Measurements from ENCODE around the gene CCL22.
"Not testable (repeated sequence)": the region's sequence is repeated elsewhere in the genome, so short reads cannot be mapped to it uniquely, and the experiment has no call there.

Gene CCL22, protein sequence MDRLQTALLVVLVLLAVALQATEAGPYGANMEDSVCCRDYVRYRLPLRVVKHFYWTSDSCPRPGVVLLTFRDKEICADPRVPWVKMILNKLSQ

DNA sequence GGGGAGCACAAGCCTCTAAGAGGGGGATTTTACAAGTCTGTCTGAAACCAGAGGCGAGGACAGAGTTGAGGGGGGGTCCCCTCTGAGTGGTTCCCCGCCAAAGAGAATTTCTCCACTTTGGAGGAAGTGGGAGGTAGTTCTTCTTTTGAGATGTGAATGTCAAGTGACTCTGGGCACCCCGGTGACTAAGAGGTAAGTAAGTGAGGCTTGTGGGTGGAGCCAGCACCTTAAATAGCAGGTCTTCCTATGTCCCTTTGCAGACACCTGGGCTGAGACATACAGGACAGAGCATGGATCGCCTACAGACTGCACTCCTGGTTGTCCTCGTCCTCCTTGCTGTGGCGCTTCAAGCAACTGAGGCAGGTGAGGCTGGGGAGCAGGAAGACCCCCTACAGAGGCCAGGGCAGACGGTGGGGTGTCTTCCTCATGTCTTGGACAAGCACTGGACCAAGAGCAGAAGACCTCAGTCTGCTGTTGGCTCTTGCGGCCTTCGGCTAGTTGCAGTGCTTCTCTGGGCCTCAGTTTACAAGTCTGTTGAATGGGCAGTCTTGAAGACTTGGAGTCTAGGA, at the start of gene CCL22:
CCL22 (plus strand) TSS at position 257 of the 569 bp plus-strand sequence; CDS start at position 291, 34 bp downstream.
- no peak for DNase-seq

DNA sequence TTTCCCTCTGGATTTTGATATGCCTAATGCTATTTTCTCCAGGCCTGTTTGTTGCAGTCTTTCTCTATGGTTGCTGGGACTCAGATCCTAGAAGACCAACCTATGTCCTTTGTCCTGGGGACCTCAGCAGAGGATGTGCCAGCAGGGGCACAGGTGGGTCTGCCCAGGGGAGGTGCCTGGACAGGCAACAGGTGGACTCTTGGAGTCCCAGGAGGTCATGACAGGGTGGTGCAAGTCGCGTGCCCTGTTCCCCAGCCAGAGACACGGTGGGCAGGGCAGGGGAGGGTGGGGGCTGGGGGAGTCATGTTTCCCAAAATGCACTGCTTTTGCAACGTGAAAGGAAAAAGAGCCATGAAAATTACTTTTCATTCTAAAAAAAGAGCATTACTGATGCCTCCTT, 47.8 kb upstream of the CCL22 start:
- no peak for DNase-seq

DNA sequence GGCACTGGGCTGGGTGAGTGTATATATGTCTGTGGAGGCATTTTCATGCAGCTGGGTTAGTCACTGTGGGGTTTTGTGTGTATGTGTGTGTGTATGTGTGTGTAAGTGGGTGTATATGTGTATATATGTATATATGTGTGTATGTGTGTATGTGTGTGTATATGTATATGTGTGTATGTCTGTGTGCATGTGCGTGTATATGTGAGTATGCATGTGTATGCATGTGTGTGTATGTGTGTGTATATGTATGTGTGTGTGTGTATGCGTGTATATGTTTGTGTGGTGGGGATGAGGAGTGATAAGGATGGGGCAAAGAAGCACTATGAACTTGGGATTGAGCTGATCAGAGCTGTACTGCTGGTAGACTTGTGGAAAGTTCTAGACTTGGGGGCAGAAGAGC, 45.1 kb upstream of the CCL22 start:
- DNase-seq = no peak

DNA sequence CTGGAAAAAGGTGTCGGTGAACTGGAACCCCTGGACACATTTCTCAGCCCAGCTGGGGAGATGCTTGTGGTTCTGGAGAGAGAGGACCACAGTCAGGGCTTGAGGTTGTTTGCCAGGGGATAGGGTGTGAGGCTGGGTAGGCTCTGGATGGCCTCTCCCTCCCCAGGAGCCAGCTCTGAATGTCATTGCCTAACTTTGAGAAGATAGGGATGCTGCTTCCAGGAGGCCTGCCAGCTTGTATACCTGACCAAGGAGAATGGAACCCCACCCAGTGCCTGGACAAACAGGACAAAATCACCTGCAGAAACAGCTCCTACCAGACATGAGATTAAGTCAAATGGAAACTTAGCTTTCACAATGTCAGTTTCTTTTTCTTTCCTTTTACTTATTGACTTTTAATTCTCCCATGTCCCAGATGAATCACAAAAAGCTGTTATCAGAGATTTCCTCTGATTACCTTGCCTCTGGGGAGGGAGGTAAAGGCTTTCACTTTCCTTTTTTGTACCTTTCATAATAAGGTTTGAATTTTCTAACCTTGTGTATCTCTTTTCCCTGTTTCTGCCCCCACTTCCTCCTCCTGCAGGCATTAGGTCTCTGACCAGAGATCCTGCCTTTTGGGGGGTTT, 44.3 kb upstream of the CCL22 start:
- DNase-seq = no peak

DNA sequence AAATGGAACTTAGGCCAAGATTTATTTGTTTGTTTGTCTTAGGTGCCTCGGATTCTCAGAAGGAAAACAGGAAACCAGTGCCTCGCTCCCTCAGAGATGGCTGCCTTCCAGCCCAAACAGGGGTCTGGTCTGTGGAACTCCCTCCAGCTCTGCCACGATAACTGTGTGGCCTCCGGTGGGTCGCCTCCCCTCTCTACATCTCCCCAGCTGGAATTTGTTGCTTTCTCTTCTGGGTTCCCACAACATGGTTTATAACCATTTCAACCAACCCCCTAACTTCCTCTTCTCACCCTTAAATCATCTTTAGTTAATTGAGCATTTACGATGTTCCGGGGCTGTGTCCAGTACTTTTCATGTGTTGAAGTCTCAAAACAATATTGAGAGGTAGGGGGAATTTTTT, 43.2 kb upstream of the CCL22 start:
- DNase-seq = no peak

DNA sequence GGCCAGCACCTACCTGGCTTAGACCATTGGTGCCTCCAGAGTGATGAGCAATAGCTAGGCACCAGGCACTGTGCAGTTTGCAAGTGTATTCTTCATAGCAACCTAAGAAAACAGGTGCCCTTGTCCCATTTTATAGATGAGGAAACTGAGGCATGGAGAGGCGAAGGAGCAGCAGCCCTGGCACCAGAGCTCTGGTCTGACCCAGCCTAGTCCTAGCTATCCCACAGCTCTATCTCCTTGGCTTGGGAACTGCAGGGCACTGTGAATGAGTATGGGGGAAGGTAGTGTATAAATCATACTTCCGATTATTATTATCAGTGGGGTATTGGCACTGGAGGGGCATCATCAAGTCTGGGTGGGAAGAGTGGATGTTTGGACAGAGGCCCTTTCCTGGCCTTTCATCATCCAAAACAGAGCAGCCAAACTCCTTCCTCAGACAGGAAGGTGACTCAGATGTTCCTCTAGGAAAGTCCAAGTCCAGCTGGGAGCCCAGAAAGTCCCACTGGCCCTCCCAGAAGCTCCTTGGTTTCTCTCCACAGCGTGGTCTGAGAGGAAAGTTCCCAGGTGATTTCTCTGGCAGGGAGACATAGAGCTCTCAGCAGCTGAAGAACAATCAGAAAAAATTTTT, 42.1 kb upstream of the CCL22 start:
- no peak for DNase-seq

DNA sequence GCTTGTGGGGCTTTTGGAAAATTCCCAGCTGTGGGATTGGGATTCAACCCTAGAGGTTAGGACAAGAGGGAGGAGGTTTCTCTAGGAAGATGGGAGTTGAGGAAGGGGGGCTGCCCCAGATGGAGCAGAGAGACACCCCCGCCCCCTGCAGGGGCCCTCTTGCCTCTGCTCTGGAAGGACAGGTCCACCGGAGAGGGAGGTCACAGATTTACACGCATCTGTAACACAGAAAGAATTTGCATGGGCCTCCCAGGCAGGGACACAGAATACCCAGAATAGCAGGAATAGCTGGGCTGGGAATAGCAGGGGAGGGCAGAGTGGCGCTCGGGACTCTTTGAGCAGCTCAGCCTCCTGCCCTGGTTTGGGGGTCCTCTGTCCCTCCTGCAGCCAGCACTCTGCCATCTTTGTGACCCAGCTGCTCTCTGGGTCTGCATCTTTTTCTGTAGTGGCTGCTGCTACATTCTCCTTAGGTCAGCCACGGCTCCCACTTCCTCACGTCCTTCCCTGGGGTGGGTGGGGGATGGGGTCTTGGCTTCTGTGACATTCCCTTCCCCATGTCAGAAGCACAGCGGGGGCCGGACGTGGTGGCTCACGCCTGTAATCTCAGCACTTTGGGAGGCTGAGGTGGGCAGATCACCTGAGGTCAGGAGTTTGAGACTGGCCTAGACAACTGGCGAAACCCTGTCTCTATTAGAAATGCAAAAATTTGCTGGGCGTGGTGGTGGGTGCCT, 40.2 kb upstream of the CCL22 start:
- DNase-seq = peak in 1 of 2 experiments; percentile 34

DNA sequence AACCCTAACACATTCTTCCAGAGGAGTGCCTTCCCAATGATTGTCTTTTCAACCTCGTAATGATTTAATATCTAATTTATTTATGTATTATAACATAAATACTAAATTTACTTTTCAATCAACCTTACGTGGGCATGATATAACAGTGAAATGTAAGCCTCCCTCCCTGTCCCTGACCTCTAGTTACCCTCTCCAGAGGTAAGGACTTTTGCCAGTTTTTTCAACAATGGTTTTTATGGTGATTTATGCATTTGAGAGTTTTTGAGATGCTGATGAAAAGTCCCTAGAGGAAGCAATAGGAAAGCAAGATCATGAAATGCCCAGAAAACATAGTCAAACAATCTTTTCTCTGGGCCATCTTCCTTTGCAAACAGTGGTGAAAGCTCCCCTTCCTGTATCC, 38.9 kb upstream of the CCL22 start:
- DNase-seq = no peak

DNA sequence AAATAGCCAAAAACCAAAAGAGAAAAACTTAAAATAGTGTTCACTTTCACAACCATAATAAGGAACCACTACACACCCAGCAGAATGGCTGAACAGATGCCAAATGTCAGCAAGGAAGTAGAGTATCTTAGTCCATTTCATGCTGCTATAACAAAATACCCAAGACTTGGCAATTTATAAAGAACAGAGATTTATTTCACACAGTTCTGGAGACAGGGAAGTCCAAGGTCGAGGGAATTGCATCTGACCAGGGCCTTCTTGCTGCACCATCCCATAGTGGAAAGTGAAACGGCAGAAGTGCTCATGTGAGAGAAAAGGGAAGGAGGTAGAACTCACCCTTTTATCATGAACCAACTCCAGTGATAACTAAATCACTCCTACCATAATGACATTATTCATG, 33.8 kb upstream of the CCL22 start:
- DNase-seq = no peak

DNA sequence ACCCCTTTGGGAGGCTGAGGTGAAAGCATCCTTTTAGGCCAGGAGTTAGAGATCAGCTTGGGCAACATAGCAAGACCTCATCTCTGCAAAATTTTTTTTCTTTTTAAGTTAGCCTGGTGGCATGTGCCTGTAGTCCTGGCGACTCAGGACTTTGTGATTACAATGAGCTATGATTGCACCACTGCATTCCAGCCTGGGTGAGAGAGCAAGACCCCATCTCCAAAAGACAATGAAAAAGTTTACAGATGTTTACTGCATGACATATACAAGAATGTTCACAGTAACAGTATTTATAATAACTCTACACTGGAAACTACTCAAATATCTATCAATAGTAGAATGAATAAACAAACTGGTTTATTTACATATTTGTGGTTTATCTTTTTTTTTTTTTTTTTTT, 33.1 kb upstream of the CCL22 start:
- DNase-seq = no peak

DNA sequence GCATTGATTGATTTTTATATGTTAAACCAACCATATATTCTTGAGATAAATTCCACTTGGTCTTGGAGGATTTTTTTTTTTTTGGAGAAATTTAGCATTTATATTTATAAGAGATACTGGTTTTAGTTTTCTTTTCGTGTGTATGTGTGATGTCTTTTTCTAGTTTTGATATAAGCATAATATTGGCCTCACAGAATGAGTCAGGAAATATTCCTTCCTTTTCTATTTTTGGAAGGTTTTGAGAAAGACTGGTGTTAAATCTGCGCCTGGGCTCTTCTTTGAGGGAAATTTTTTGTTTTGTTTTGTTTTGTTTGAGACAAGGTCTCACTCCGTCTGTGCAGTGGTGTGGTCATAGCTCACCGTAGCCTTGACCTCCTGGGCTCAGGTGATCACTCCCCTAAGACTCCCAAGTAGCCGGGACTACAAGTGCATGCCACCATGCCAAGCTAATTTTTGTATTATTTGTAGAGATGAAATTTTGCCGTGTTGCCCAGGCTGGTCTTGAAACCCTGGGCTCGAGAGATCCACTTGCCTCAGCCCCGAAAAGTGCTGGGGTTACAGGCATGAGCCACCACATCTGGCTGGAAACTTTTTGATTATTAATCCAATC, 28.8 kb upstream of the CCL22 start:
- DNase-seq = no peak

DNA sequence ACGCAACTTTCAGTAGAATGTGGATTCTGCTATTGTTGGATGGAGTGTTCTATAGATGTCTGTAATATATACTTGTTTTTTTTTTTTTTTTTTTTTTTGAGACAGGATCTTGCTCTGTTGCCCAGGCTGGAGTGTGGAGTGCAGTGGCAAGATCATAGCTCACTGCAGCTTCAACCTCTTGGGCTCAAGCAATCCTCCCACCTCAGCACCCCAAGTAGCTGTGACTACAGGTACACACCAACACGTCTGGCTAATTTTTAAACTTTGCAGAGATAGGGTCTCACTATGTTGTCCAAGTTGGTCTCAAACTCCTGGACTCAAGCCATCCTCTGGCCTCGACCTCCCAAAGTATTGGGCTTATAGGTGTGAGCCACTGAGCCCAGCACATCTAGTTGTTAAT, 27.2 kb upstream of the CCL22 start:
- DNase-seq = no peak

DNA sequence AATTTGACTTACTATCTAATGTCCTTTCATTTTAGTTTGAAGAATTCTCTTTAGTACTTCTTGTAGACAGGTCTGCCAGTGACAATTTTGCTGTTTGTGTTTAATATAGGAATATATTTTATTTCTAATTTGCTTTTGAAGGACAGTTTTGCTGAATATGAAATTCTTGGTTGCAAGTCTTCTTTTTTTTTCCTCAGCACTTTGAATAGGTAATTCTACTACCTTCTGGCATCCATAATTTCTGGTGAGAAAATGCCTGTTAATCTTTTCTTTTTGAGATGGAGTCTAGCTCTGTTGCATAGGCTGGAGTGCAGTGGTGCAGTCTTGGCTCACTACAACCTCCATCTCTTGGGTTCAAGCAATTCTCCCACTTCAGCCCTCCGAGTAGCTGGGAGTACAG, 25.2 kb upstream of the CCL22 start:
- DNase-seq = no peak

DNA sequence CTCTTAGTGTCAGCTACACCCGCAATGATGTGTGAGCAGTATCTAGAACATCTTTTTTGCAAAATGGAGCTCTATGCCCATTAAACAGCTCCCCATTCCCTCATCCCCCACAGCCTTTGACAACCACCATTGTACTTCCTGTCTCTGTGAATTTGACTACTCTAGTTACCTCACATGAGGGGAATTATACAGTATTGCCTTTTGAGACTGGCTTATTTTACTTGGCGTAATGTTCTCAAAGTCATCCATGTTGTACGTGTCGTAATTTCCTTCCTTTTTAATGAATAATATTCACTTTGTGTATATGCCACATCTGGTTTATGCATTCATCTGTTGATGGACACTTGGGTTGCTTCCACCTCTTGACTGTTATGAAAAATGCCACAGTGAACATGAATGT, 23.2 kb upstream of the CCL22 start:
- no peak for DNase-seq

DNA sequence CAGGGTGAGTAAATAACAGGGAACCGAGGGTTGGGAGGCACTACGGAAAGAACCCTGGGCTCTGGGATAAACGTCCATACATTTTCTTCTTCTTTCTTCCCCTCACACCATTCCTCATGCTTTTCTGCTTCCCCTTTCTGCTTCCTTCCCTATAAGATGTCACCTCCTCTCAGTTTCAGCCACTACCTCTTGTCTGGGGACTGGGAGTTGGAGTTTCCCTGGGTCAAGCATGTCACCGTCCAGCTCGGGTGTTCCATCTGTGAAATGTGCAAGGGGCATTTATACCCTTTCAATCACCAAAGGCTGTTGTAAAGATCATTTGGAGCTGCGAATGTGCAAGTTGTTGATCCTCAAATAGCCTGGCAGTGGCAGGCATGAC, 17.5 kb upstream of the CCL22 start:
- no peak for DNase-seq

DNA sequence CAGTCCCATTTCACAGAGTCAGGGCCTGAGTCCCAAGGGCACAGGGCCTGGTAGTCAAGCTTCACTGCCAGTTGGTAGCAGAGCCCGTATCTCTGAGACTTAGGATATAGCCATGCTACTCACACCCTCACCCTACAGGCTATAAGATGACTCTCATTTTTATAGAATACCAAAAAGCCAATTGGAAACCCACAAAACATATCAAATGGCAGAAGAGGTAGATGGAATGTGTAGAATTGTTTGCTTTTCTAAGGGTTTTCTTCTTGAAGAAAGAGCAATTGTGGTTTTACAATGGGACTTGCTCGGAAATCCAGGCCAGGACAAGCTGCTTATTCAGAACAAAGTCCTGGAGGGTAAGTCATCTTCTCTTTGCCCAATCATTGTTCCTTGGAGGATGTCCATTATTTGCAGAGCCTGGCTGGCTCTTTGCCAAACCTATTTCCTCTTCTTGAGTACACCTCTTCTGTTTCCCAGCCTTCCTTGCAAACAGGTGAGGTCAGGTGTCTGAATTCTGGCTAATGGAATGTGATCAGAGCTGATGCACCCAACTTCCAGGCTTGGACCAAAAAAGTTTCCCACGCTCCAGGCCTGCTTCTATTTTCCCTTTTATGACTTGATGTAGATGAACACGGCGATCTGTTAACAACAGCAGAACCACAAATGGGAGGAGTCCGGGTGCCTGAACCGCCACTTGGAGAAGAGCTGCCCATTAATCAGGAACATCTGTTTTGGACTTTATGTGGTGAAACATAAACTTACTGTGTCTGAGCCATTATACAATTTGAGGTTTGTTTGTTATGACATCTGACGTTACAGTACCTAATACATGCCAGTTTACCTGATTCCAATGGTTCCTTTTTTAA, 16.9 kb upstream of the CCL22 start:
- no peak for DNase-seq

DNA sequence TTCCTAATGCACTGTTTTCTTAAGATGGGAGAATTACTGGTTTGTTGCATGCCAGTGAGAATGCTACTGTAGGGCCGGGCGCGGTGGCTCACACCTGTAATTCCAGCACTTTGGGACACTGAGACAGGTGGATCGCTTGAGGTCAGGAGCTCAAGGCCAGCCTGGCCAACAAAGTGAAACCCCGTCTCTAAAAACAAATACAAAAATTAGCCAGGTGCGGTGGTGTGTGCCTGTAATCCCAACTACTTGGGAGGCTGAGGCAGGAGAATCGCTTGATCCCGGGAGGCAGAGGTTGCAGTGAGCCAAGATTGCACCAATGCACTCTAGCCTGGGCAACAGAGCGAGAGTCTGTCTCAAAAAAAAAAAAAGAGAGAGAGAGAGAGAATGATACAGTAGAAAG, 16.0 kb upstream of the CCL22 start:
- DNase-seq = not testable (repeated sequence)

DNA sequence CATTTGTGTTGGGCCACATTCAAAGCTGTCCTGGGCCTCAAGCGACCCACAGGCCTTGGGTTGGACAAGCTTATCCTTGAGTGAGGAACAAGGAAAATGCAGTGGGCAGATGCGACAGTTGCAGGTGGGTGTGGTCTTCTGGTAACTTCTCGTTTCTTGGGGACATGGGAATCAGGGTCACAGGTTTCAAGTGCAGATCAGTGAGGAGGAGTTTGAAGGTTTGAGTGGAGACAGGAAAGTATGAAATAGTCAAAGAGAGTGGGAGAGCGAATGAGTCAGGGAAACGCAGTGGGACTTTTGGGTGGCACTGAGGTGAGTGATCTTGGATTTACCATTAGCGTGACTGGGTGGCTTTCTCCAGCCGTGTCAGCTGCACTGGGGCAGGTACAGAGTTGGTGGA, 15.4 kb upstream of the CCL22 start:
- no peak for DNase-seq

DNA sequence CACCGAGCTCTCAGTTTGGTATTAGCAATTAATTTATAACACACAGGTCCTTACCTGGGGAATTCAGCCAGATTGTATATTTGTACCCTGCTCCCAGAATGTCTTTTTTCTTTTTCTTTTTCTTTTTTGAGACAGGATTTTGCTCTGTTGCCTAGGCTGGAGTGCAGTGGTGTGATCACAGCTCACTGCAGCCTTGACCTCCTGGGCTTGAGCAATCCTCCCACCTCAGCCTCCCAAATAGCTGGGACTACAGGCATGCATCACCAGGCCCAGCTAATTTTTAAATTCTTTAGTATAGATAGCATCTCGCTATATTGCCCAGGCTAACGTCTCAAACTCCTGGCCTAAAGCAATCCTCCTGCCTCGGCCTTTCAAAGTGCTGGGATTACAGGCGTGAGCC, 14.5 kb upstream of the CCL22 start:
- not testable (repeated sequence) for DNase-seq

DNA sequence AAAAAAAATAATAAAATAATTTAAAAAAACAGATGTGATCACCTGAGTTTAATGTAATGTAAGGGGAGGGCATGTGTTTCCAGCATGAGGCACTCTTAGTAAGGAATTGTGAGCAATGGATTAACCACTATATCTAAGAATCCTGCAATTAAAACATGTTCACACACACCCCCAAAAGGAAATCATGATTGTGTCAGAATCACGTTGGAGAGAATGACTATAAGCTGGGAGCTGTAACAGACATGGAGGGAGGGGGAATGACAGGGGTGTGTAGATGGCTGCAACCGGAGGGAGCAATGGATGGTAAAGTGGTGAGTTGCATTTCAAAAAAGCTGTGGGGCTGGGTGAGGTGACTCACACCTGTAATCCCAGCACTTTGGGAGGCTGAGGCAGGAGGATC, 13.6 kb upstream of the CCL22 start:
- no peak for DNase-seq

DNA sequence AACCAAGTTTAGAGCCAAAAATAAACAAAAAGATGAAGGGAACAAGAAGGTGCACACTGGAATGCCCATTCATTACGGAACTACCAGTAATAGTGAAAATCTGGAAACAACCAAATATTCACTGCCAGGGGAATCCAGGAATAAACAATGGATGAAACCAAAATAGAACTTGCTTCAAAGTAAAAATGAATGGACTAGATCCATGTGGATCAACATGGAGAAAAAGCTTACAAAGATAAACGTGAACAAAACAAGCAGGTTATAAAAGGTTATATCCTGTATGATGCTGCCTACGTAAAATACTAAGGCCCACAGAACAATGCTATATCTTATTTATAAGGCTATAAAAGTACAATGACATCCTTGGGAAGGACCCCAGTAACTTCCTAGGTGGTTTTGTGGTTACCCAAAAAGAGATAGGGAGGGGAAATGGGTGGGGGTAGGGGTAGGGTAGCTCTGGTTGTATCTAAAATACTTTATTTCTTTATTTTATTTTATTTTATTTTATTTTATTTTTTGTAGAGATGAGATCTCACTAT, 12.8 kb upstream of the CCL22 start:
- no peak for DNase-seq

DNA sequence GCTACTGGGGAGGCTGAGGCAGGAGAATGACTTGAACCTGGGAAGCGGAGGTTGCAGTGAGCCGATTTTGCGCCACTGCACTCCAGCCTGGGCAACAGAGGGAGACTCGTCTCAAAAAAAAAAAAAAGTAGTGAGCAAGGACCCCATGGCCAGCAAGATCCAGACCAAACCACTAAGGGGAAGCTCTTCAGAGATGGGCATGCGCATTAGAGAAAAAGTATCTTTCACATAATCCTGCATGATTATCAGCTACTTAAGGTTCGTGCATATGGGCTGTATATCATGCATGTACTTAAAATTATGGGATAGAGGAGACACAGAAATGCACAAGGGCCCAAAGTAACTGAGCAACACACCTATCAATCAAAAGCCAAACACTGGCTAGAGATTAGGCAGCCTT, 10.7 kb upstream of the CCL22 start:
- no peak for DNase-seq
